HG03066 (cell line): ENCODE measurements around the gene RMND5B.
"Not testable (repeated sequence)": the region's sequence is repeated elsewhere in the genome, so short reads cannot be mapped to it uniquely, and the experiment has no call there.

Source experiments
- ATAC-seq: cut with Tn5 transposase; IDR thresholded peaks from one replicate; pipeline ENCODE4 v1.9.1; 2021; ENCODE audit warnings: low read depth; ENCODE audit not compliant: unreplicated experiment

RMND5B gene

DNA sequence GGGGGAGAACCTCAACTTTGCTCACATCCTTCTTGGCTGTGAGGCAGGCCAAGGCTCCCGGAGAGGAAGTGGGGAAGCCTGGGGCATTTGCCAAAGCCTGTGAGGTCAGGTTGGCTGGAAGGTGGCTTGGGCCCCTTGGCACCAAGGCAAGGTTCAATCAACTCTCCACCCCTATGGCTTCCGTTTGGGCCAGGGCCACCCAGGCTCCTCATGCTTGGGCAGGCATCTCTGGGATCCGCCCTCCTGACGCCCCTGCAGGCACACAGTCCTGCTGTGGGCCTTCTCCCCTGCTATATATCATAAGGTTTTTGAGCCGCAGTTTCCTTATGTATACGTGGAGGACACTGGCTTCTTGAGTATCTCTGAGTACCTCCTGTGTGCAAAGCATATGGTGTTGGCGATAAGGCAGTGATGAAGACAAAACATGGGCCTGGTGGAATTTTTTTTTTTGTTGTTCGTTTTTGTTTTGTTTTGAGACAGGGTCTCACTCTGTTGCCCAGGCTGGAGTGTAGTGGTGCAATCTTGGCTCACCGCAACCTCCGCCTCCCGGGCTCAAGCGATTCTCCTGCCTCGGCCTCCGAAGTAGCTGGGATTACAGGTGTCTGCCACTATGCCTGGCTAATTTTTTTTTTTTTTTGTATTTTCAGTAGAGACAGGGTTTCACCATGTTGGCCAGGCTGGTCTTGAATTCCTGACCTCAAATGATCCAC, 3.4 kb upstream of the RMND5B start:
- ATAC-seq, result not testable (repeated sequence)

DNA sequence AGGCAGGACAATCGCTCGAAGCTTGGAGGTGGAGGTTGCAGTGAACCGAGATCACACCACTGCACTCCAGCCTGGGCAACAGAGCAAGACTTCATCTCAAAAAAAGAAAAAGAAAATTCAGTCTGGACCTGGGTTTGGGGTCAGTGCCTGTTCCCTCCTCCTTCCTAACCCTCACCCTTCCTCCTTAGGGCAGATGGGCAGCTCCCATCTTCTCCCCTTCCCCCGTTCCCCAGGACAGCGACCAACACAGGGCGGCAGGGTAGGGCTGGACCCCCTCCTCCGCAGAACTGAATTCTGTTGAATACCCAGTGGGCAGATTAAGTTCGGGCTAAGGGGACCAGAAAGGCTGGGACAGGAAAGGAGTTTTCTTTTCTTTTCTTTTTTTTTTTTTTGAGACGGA, 1.5 kb upstream of the RMND5B start:
- ATAC-seq, result no peak

DNA sequence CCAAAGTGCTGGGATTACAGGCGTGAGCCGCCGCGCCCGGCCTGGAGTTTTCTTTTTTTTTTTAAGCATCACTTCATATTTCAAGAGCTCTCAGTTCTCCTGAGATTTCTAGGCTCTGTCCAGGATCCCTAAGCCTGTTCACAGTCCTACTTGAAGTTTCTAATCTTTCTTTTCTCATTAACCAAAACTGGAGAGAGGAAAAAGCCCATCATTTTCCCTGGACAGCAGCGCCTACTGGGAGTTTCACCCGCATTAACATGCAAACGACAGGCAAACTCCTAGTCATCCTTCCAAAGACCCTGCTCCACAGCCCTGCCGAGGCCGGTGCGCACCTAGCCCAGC, 609 bp upstream of the RMND5B start:
- ATAC-seq, result not testable (repeated sequence)

DNA sequence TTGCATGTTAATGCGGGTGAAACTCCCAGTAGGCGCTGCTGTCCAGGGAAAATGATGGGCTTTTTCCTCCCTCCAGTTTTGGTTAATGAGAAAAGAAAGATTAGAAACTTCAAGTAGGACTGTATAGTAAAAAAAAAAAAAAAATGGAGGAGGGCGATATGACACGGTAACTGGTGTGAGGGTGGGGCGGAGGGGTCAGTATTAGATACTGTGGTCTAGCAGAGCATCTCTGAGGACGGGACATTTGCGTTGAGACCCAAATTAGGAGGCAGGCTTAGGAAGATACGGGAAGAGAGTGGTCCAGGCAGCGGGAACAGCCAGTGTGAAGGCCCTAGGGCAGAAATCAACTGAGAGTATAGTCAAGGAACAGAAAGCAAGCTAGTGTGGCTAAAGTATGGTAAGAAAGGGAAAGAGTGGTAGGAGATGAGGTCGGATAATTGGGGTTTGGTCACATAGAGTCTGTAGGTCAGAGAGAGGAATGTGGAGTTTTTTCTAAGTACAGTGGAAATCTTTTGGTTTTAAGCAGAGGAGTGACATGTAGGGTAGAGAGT, 707 bp downstream of the RMND5B start:
- ATAC-seq, result no peak

DNA sequence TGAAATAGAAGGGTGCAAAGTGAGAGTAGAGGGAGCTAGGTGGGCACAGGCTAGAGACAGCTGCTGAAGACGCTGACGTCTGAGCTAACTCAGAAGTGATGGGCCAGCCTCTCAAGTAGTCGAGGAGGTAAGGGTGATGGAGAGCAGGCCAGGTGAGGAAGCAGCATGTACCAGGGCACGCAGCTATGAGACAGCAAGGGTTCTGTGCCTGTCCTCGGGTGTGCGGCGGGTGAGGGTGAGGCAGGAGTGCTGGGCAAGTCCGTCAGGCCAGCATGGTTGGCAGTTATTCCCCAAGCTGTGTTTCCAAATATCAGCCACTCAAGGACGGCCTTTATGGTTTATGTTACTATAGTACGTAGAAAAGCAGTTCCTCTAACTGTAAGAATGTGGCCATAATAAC, 6.2 kb downstream of the RMND5B start:
- ATAC-seq, result no peak

DNA sequence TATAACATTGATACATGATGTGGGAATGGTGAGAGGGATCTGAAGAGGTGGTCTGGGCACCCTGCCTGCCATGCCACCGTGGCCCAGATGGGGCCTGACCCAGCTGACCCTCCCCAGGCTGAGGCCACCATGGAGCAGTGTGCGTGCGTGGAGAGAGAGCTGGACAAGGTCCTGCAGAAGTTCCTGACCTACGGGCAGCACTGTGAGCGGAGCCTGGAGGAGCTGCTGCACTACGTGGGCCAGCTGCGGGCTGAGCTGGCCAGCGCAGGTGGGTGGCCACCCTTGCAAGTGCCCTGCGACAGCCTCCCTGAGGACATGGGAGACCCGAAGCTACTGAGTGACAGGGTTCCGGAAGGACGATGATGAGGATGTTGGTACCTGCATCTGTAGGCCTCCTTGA, 7.2 kb downstream of the RMND5B start:
- ATAC-seq, result no peak

DNA sequence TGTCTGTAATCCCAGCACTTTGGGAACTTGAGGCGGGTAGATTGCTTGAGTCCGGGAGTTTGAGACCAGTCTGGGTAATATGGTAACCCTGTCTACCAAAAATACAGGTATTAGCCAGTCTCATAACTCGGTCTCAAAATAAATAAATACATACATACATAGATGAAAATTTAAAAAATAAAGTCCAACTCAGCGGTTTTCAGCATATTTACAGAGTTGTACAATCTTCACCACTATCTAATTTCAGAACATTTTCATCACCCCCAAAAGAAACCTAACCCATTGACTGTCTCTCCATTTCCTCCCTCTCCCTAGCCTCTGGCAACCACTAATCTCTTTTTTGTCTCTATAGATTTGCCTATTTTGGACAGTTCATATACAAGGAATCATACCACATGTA, 10.7 kb downstream of the RMND5B start:
- ATAC-seq, result no peak

DNA sequence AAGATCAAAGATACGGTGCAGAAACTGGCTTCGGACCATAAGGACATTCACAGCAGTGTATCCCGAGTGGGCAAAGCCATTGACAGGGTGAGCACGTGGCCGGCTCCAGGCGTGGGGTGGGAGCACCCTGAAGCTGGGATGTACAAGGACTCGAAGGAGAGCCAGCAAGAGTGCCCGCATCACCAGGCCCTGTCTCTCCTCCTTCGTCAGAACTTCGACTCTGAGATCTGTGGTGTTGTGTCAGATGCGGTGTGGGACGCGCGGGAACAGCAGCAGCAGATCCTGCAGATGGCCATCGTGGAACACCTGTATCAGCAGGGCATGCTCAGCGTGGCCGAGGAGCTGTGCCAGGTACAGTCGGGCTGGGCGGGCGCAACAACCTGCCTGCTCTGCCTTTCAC, 11.8 kb downstream of the RMND5B start:
- no peak for ATAC-seq

DNA sequence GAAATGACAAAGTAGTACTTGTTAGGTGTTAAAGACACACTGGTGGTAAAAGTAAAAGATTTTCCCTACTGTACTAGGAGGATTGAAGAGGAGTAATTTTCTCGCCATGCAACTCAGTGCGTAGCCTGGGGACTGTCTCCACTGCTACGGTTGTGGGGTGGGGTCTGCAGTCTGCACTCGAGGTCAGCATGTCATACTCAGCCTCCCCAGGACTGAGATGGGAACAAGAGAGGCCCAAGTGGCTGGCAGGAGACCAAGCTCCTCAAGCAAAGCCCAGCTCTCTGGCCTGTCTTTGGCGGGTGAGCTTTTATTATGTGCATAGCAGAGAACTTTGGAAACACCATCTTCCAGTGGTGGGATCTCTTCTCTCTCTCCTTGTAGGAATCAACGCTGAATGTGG, 12.4 kb downstream of the RMND5B start:
- ATAC-seq, result no peak

DNA sequence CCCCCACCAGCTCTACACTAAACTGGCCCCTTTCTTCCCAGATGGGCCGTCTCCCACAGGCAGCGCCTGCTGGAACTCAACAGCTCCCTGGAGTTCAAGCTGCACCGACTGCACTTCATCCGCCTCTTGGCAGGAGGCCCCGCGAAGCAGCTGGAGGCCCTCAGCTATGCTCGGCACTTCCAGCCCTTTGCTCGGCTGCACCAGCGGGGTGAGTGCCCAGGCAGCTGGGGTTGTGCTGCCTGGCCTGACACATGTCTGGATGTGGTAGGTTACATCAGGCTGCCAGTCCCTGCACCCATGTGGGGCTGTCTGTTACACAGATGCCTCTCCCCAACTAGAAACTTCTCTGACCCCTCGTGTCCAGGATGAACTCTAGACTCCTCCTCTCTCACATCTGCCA, 13.1 kb downstream of the RMND5B start:
- no peak for ATAC-seq

DNA sequence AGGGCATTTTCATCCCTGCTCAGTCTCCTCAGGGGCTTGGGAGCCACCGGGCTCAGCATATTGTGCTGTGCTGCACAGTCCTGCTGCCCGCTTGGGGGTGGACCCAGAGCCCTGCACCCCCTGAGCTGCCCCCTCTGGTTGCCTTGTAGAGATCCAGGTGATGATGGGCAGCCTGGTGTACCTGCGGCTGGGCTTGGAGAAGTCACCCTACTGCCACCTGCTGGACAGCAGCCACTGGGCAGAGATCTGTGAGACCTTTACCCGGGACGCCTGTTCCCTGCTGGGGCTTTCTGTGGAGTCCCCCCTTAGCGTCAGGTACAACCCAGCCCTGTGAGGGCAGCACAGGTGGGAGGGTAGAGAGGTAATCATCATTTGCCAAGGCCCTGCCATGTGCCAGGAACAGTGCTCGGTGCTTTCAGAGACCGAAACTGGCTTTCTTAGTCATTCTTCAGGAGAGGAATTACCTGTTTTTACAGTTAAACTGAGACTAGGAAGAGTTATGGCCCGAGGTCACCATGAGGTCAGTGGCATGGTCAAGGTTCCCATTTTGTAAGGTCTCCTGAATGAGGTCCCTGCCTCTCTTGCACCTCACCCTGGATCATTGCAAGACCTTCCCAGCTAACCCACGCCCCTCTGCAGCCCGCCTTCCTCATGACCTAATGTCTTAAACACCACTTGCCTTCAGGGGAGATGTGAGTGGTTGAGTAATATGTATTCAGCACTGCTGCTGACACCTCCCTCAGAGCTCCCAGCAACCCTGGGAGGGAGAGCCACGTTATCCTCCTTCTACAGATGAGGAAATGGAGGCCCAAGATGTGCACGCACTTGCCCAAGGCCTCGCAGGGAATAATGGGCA, 15.4 kb downstream of the RMND5B start:
- ATAC-seq, result no peak

DNA sequence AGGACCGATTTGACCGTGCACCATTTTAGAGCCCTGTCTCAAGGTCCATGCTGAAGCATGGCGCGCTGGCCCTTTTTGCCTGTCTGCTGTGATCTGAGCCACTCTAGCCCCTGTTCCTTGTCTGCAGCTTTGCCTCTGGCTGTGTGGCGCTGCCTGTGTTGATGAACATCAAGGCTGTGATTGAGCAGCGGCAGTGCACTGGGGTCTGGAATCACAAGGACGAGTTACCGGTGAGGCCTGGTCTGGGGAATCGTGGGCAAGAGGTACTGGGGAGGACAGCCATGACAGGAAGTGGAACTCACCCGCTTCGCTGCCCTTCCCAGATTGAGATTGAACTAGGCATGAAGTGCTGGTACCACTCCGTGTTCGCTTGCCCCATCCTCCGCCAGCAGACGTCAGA, 16.6 kb downstream of the RMND5B start:
- ATAC-seq, result no peak

DNA sequence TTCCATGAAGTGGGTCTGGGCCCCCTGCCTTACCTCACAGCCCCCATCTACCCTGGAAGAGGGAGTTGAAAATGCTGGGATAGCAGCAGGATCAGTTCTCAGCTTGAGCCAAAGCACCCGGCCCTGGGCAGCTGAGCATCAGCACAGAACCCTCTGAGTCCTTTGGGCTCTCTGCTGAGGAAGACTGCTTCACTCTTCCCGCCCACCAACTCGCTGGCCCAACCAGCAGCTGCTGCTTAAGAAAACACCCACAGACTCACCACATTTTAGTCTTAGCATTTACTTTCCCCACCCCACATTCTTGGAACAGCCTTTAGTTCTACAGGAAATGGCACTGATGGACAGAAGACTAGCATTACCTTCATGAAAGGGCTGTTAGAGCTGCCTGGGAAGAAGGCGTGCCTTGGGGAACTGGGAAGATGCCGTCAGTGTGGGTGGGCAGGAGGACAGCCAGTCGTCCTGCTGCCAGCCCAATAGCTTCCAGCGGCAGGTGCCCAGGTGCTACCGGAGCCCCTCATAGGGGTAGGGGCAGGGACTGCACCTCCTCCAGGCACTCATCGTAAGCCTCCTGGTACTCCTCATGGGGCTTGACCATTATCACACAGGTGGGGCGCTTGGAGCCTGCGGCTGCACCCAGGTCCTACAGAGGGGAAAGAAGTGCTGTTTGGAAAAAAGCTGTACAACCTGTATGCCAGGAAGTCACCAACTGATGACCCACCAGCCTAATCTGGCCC, 18.6 kb downstream of the RMND5B start:
- no peak for ATAC-seq

DNA sequence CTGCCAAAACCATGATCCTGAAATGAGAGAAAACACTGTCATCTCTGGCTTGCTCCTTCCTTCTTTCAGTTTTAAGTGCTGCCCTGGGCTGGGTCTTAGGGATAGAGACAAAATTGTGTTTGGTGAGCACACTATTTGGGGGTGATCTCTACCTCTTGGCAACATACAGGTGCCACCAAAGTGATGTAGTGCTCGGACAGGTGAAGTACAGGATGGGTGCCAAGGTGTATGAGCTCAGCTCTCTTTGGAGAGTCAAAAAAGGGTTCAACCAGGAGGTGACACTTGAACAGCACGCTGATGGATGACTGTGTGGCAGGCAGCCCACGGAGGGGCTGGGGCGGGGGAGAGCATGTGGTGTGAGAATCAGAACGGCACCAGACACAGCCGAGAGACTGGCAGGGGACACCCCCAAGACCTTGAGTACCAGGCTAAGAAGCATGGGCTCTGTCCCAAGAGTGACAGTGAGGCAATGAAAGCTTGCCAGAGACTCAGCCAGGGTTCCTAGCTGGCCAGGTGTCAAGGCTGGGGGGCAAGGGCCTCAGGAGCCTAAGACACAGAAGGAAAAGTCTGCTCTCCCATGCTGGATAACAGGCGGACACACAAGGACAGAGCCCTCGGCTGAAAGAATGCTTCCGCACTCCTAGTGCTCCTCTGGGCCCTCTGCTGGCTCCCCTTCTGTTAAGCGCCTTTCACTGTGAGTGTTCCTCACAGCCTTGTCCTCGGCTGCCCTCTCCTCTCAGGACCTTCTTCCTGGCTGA, 20.3 kb downstream of the RMND5B start:
- no peak for ATAC-seq

DNA sequence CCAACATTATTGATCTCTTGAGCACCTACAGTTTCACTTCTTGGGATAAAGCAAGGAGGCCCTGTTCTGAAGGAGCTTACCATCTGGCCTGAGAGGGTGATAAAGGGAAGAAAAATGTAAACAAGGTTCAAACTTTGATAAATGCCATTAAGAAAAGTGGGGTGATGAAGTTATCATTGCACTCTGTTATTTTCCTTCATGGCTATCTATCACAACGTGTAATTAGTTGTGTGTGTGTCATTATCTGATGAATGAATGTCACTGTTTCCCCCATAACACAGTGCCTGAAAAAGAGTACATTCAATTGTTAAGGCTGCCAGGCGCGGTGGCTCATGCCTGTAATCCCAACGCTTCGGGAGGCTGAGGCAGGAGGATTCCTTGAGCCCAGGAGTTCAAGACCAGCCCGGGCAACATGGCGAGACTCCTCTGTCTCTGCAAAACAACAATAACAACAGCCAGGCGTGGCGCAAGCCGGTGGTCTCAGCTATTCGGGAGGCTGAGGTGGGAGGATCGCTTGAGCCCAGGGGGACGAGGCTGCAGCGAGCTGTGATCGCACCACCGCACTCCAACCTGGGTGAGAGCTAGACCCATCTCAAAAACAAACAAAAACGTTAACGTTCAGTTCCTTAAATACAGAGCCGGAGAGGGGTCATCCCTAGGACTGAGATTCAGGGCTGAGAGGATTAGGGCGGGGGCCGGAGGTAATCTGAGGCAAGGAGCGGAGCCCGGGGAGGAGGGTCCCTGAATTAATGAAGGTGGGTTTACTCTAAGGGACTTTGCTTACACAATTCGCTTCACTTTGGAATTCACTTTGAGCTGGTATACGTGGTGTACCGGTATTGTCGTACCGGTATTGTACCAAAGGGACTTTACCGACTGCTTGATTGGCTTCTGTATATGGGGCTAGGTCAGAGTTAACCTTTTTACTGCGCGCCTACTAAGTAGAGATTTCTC, 22.0 kb downstream of the RMND5B start:
- no peak for ATAC-seq

DNA sequence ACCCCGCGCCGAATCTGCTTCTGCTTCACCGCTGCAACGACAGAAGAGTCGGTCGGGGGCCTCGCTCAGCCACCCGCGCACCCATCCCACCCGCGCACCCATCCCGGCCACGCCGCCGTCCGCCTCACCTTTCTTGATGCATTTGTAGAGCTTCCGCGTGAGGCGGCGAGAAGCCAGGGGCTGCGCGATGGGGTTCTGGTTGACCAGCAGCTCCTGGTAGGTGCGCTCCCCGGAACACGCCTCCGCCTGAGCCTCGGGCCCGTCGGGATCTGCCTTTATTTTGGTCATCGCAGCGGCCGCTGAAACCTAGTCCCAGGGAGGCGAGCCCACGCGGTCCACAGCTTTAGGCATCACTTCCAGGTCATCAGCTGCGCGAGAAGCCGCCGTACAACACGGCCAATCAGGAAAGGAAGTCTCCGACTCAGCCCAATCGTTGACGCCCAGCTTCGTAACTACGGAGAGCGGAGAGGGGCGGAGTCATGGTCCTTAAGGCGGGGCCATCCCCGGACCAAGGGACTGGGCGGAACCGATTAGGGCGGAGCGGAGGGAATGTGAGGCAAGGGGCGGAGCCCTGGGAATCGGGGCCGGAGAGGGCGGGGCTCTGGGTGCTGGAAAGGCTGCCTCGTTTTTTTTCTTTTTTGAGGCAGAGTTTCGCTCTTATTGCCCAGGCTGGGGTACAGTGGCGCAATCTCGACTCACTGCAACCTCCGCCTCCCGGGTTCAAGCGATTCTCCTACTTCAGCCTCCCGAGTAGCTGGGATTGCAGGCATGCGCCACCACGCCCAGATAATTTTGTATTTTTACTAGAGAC, 22.9 kb downstream of the RMND5B start, which contains the start of gene NHP2:
Gene NHP2 (minus strand): TSS at position 356 of the 811 bp plus-strand sequence. CDS start 68 bp downstream, at position 288.
- ATAC-seq, result peak; percentile 99

DNA sequence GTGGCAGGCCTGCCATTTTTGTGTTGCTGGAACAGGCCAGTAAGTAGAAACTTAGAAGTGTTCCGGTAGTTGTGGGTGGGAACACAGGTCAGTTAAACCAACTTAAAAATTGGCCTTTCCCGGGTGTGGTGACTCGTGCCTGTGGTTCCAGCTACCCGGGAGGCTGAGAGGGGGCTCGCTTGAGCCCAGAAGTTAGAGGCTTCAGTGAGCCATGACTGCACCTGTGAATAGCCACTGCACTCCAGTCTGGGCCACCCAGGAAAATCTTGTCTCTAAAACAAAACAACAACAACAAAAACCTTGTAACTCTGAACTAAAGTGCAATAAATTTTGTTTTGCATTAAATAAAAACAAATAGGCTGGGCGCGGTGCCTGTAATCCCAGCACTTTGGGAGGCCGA, 24.3 kb downstream of the RMND5B start:
- no peak for ATAC-seq

DNA sequence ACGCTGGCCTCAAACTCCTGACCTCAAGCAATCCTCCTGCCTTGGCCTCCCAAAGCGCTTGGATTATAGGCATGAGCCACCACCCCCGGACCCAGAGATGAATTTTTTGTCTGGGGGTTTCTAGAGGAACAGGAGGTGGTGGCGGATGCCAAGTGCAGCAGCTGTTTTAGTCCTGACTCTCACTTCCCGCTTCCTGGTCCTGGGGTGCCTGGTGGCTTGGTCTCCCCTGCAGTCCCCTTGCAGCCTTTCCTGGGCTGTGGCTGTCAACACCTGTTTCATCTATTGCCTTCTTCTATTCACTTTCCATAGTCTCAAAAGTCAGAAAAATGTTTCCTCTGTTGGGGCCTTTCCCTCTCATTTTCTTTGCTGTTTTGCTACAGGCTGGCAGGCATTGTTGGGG, 29.4 kb downstream of the RMND5B start:
- no peak for ATAC-seq
